ENCODE results near the gene VGLL4.

VGLL4 gene

DNA sequence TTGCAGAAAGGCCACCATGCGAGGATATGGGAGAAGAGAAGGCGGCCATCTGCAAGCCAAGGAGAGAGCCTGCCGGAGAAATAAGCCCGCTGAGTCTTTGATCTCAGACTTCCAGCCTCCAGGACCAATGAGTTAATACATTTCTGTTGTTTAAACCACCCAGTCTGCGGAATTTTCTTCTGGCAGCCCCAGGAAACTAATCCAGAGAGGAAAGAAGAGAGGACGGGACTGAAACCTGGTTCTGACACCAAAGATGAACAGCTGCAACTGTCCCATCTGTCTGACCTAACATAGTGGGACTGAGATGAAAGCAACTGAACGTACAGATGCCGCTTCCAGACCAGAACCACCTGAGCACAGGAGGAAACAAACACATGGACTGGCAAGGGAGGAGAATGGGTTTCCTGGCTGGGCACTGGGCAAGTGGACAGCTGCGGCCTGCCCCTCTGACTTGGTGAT lies 32.3 kb downstream of the VGLL4 start:
- no peak overlapping the region for H3K4me3 ChIP-seq (replicated peaks; ENCODE audit: insufficient read depth, low read length)

GRCh38 chr3:11610700-11611275 lies 32.9 kb downstream of the VGLL4 start:
- TF ChIP-seq REST (IDR thresholded peaks at IDR 0.05; ENCODE audit: insufficient replicate concordance, low read depth) (no peak), POLR2AphosphoS5 (IDR thresholded peaks at IDR 0.05; ENCODE audit: low read depth) (no peak), SPI1 (IDR thresholded peaks at IDR 0.05; ENCODE audit: borderline replicate concordance, low read depth) (no peak), CTCF (IDR thresholded peaks at IDR 0.05; ENCODE audit: insufficient read depth, low read length) (no peak), GABPA (IDR thresholded peaks at IDR 0.05; ENCODE audit: low read depth) (no peak)
- no peak for DNase-seq (ENCODE audit: low read depth in 1 of 2, low spot score in 1 of 2)
- no peaks in the 10 kb centered on the region for H3K27me3 ChIP-seq (ENCODE audit: insufficient read depth, poor library complexity, severe bottlenecking)
- H3K4me3 ChIP-seq (replicated peaks; ENCODE audit: insufficient read depth, low read length), result no peak overlapping the region
- H3K27ac ChIP-seq (replicated peaks), result no peak overlapping the region

More for the DNA sequence above, 32.3 kb downstream of the VGLL4 start:
- Histone ChIP-seq H3K27ac (replicated peaks) (no peak overlapping the region), H3K27me3 (ENCODE audit: insufficient read depth, poor library complexity, severe bottlenecking) (no peaks in the 10 kb centered on the region)
- no peak for DNase-seq (ENCODE audit: low read depth in 1 of 2, low spot score in 1 of 2)
- TF ChIP-seq SPI1 (IDR thresholded peaks at IDR 0.05; ENCODE audit: borderline replicate concordance, low read depth) (no peak), GABPA (IDR thresholded peaks at IDR 0.05; ENCODE audit: low read depth) (no peak), CTCF (IDR thresholded peaks at IDR 0.05; ENCODE audit: insufficient read depth, low read length) (no peak), POLR2AphosphoS5 (IDR thresholded peaks at IDR 0.05; ENCODE audit: low read depth) (no peak), REST (IDR thresholded peaks at IDR 0.05; ENCODE audit: insufficient replicate concordance, low read depth) (no peak)

DNA sequence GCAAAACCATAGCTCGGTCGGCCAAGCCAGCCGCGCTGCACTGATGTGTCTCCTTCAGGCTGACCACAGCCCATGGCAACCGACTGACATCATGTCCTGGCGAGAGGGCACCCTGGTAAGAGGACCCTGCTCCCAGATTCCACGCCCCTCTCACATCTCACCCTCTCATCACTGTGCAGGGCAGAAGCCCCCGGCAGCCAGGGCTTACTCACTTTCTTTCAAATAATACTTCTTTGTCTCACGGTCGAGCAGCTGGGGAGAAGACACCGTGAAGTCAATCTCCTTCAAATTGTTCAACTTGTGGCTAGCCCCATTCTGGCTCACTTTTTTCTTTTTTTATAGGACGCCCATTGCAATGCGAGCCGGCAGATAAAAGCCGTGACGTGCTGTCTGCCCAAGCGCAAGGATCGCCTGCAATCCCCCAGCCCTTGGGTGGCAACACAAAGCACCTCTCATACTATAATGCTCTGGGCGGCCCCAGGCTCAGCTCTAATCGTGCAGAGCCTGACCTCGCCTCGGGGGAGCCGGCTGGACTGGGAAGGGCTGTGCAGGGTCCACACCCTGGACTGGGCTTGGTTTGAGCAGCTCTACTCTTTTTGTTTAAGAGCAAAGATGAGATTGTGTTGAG lies 33.6 kb downstream of the VGLL4 start:
- no peaks in the 10 kb centered on the region for H3K27me3 ChIP-seq (ENCODE audit: insufficient read depth, poor library complexity, severe bottlenecking)

More for the DNA sequence above, 33.6 kb downstream of the VGLL4 start:
- DNase-seq (ENCODE audit: low read depth in 1 of 2, low spot score in 1 of 2), result no peak
- Histone ChIP-seq H3K27ac (replicated peaks) (no peak overlapping the region), H3K4me3 (replicated peaks; ENCODE audit: insufficient read depth, low read length) (no peak overlapping the region)
- no peak for TF ChIP-seq CTCF (IDR thresholded peaks at IDR 0.05; ENCODE audit: insufficient read depth, low read length)
- no peak for TF ChIP-seq SPI1 (IDR thresholded peaks at IDR 0.05; ENCODE audit: borderline replicate concordance, low read depth)
- no peak for TF ChIP-seq REST (IDR thresholded peaks at IDR 0.05; ENCODE audit: insufficient replicate concordance, low read depth)
- no peak for TF ChIP-seq GABPA (IDR thresholded peaks at IDR 0.05; ENCODE audit: low read depth)
- TF ChIP-seq POLR2AphosphoS5 (IDR thresholded peaks at IDR 0.05; ENCODE audit: low read depth), result no peak

Measured in HL-60 (cell line).